ENCODE measurements around the gene RBMS3. TPM values are rescaled to one million over a fixed set of nuclear protein-coding genes. Genes with fewer than 3 reads are reported as not detected.

Gene RBMS3
- total RNA-seq, 2 donors from 2014 or later, result 27.3 to 51.4 TPM

DNA sequence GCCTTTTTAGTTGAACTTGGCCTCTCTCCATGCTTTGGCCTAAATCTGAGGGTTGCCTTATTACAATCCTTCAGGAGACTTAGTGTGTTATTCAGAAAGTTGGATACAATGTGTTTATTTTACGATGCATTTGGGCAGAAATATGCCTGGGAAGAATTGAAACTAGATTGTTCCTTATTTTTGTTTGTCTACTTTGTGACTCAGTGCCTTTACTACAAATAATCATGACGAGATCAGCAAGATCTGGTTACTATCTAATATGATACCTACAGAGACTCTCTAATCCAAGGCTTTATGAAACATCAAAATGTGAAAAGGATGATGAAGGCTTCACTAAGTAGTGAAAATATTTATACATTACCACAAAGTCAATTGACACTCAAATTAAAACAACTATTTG is 82.2 kb downstream of the RBMS3 start:
- no peak for DNase-seq (ENCODE audit: low spot score)
- Histone ChIP-seq H3K27me3 (no peaks in the 10 kb centered on the region), H3K4me1 (peaks cover 0 to 4% of the 10 kb centered on the region in 2 donors), H3K4me3 (no peak overlapping the region), H3K9me3 (no peaks in the 10 kb centered on the region), H3K27ac (no peak overlapping the region), H3K36me3 (no peaks in the 10 kb centered on the region)
- TF ChIP-seq CTCF (IDR thresholded peaks at IDR 0.05), result no peak

- peaks cover 0 to 20% of the 10 kb centered on the region in 2 donors for H3K4me1 ChIP-seq
Observed at GRCh38 chr3:29370021-29370420, 89.2 kb downstream of the RBMS3 start.

DNA sequence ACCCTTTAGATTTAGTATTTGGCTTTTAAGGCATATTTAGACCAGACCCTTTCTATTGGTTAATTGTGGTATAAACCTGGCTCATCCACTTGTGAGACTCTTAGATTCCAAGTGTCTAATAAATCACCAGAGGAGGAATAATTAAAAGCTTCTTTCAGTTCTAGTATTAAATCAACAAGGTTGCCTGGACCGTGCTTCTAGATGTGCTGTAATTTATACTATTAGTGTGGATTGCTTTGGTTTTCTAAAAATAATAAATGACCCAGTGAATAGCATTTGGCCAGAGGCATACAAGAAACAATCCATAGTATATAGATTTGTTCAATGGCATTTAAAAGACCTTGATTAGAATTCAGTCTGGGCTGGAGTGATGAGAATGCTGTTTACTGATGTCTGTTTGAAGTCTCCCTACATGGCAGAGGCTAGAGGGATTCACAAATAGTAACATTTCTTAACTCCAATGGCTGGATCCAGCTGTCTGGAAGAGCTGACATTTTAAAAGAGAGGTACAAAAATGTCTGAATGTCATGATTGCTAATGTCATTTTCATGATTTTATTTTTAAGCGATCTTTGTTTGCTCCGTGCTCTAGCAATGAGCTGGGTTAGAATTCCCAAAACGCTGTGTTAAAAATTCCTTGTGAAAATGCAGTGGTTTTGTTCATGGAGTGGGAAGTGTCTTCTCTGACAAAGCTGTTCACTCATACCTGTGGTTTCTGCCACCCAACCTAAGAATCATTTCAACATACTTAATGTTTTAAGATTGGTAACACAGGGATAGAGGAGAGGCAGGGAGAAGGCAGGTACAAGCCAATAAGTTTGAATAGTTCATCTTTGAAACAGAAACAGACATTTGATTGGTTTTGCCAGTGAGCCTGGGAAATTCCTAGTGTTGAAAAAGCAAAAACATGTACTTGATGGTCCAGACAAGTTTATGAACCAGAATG is 89.9 kb downstream of the RBMS3 start:
- H3K4me3 ChIP-seq, result no peak overlapping the region
- H3K27ac ChIP-seq, result no peak overlapping the region
- no peaks in the 10 kb centered on the region for H3K36me3 ChIP-seq
- no peak for DNase-seq (ENCODE audit: low spot score)
- H3K9me3 ChIP-seq, result no peaks in the 10 kb centered on the region
- H3K4me1 ChIP-seq, result peaks cover 0 to 20% of the 10 kb centered on the region in 2 donors
- TF ChIP-seq CTCF (IDR thresholded peaks at IDR 0.05), result no peak
- no peaks in the 10 kb centered on the region for H3K27me3 ChIP-seq

More at GRCh38 chr3:29370021-29370420, 89.2 kb downstream of the RBMS3 start:
- no peaks in the 10 kb centered on the region for H3K36me3 ChIP-seq
- no peak for DNase-seq (ENCODE audit: low spot score)
- H3K27ac ChIP-seq, result no peak overlapping the region
- H3K9me3 ChIP-seq, result no peaks in the 10 kb centered on the region
- H3K27me3 ChIP-seq, result no peaks in the 10 kb centered on the region
- no peak overlapping the region for H3K4me3 ChIP-seq
- no peak for TF ChIP-seq CTCF (IDR thresholded peaks at IDR 0.05)

- Histone ChIP-seq H3K4me3 (no peak overlapping the region), H3K36me3 (no peaks in the 10 kb centered on the region), H3K27ac (no peak overlapping the region), H3K9me3 (no peaks in the 10 kb centered on the region), H3K27me3 (no peaks in the 10 kb centered on the region), H3K4me1 (peaks cover 0 to 16% of the 10 kb centered on the region in 2 donors)
- TF ChIP-seq CTCF (IDR thresholded peaks at IDR 0.05), result no peak
- no peak for DNase-seq (ENCODE audit: low spot score)
Observed at GRCh38 chr3:29373131-29373680, 92.3 kb downstream of the RBMS3 start.

DNA sequence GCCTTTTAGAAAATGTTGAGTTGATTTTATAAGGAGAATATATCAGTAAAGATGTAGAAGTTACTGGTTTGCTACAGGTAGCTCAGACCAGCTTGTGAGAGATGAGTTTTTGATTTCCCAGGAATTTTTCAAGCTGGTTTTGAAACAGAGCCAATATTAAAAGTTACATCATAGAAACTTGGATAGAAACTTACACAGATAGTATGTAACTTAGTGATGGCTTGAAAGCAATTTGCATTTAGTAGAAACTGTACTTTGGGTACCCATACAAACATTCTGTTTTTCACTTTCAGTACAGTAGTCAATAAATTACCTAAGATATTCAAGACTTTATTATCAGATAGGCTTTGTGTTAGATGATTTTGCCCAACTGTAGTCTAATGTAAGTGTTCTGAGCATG is 93.4 kb downstream of the RBMS3 start:
- Histone ChIP-seq H3K9me3 (no peaks in the 10 kb centered on the region), H3K36me3 (no peaks in the 10 kb centered on the region), H3K27ac (no peak overlapping the region), H3K27me3 (no peaks in the 10 kb centered on the region), H3K4me3 (no peak overlapping the region), H3K4me1 (peaks cover 0 to 16% of the 10 kb centered on the region in 2 donors)
- TF ChIP-seq CTCF (IDR thresholded peaks at IDR 0.05), result no peak
- DNase-seq (ENCODE audit: low spot score), result no peak
